ENCODE measurements around the gene IGSF11.
A peak's percentile ranks its signal among the peaks of the same experiment; 100 is the strongest.

Gene IGSF11

GRCh38 chr3:119044593-119044992, 9.9 kb upstream of the IGSF11 start:
- H3K4me3 ChIP-seq (ENCODE audit: low read depth, low read length) = no peak overlapping the region
- no peak for DNase-seq (ENCODE audit: low read depth)
- TF ChIP-seq, protein P1, sequence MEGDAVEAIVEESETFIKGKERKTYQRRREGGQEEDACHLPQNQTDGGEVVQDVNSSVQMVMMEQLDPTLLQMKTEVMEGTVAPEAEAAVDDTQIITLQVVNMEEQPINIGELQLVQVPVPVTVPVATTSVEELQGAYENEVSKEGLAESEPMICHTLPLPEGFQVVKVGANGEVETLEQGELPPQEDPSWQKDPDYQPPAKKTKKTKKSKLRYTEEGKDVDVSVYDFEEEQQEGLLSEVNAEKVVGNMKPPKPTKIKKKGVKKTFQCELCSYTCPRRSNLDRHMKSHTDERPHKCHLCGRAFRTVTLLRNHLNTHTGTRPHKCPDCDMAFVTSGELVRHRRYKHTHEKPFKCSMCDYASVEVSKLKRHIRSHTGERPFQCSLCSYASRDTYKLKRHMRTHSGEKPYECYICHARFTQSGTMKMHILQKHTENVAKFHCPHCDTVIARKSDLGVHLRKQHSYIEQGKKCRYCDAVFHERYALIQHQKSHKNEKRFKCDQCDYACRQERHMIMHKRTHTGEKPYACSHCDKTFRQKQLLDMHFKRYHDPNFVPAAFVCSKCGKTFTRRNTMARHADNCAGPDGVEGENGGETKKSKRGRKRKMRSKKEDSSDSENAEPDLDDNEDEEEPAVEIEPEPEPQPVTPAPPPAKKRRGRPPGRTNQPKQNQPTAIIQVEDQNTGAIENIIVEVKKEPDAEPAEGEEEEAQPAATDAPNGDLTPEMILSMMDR (IDR thresholded peaks at IDR 0.05; ENCODE audit: insufficient read depth, low read depth, low read length, missing control alignments) = no peak

DNA sequence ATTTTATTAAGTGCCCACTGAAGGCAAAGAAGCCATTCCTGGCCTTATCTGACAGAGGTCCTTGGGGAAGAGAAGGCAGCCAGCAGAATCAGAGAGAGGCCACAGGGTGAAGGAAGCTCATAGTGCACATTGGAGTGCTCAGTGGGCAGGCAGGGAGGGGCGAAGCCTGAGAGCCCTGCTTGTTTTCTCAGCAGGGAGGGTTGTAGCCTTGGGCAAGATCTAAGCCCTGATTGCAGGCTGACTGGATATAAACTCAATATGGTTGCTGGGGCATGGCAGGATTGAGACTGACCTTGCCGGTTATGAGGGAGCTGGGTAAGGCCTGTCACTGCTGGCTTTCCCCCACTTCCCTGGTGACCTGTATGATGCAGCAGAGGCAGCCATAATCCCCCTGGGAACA, 7.5 kb upstream of the IGSF11 start:
- no peak overlapping the region for H3K4me3 ChIP-seq (ENCODE audit: low read depth, low read length)
- DNase-seq (ENCODE audit: low read depth) = no peak
- TF ChIP-seq, protein P1 (IDR thresholded peaks at IDR 0.05; ENCODE audit: insufficient read depth, low read depth, low read length, missing control alignments) = no peak

DNA sequence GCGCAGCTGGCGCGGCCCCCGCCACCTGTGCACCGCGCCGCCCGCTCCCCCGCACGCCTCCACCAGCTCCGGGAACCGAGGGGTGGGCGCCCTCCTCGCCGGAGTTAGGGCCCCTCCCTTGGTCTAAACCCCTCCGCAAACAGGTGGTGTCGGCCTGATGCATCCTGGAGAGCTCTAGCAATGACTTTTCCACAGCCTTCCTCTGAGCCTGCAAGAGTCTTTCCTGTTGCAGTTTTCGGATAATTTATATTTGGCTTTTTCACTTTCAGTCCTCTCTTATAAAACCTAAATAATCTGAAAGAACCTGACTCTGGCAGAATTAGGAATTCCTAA, 334 bp upstream of the IGSF11 start:
- TF ChIP-seq, protein P1 (IDR thresholded peaks at IDR 0.05; ENCODE audit: insufficient read depth, low read depth, low read length, missing control alignments) = no peak
- DNase-seq (ENCODE audit: low read depth) = no peak
- H3K4me3 ChIP-seq (ENCODE audit: low read depth, low read length) = peak overlapping the region; percentile 38

GRCh38 chr3:119033393-119034255, 1.0 kb downstream of the IGSF11 start:
- TF ChIP-seq, protein P1 (IDR thresholded peaks at IDR 0.05; ENCODE audit: insufficient read depth, low read depth, low read length, missing control alignments) = no peak
- DNase-seq (ENCODE audit: low read depth) = no peak
- H3K4me3 ChIP-seq (ENCODE audit: low read depth, low read length) = no peak overlapping the region

DNA sequence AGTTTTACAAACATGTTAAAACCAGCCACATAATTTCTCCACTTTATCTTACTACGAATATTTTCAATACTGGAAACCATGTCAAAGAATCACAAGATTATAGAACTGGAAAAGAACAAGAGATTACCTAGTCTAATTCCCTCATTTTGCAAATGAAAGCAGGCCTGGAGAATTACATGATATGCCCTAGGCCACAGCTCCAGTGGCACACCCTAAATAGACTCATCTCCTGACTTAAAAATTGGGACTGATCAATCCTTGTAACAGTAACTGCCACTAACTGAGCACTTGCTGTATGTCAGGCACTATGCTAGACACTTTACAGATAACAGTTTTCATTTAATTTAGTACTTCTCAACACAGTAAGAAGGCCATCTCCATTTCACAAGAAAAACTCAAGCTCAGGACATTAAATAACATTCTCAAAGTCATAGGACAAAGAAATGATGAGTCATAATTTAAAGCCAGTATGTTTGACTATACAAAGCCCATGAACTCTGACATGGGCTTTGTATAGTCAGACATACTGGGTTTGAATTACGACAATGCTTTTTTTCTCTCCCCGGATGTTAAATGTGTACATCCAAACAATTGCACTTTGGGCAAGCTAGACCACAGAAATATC, 9.4 kb downstream of the IGSF11 start:
- TF ChIP-seq, protein P1 (IDR thresholded peaks at IDR 0.05; ENCODE audit: insufficient read depth, low read depth, low read length, missing control alignments) = no peak
- H3K4me3 ChIP-seq (ENCODE audit: low read depth, low read length) = no peak overlapping the region
- DNase-seq (ENCODE audit: low read depth) = no peak

GRCh38 chr3:119019767-119020518, 14.7 kb downstream of the IGSF11 start:
- no peak overlapping the region for H3K4me3 ChIP-seq (ENCODE audit: low read depth, low read length)
- no peak for DNase-seq (ENCODE audit: low read depth)
- TF ChIP-seq, protein P1 (IDR thresholded peaks at IDR 0.05; ENCODE audit: insufficient read depth, low read depth, low read length, missing control alignments) = no peak
